A673 (cell line): ENCODE results near the gene FXN.

Experiments
- CTCF ChIP-seq: fragments of 300-800, 200-600 bp; sonication (generic); conservative IDR thresholded peaks from 2 replicates; pipeline ENCODE4 v1.5.1; 2017; ENCODE audit warnings: low read depth, mild to moderate bottlenecking, antibody characterized with exemption, low read length, moderate library complexity, mixed read lengths
- EZH2 ChIP-seq: fragments of 200-600 bp; sonication (generic); IDR thresholded peaks from 2 replicates; pipeline ENCODE4 v1.6.1; 2017; ENCODE audit warnings: borderline replicate concordance, low read depth, mild to moderate bottlenecking, mixed read lengths, antibody characterized with exemption, low read length; ENCODE audit not compliant: poor library complexity, severe bottlenecking

- TF ChIP-seq CTCF (no peak), EZH2 (no peak)
Observed at GRCh38 chr9:69003051-69003450, 32.5 kb upstream of the FXN start.
